Stimulated activated CD4-positive, alpha-beta T cell treated with anti-CD3 and anti-CD28 coated beads, Interleukin-1b, Interleukin-23, amount 100 ng/mL, for 1 hour (primary cell): Measurements from ENCODE around the gene TOX2.

Experiments used
- DNase-seq, 2 donors: peaks; one replicate each; pipeline ENCODE4 v3.0.0-alpha.2; 2020; ENCODE audit warnings: low read depth in 2 of 2

Gene TOX2

GRCh38 chr20:44080064-44080463 lies 165.4 kb downstream of the TOX2 start:
- DNase-seq, result no peak

- peak; percentile 61 to 68 for DNase-seq
Observed at GRCh38 chr20:44080646-44081267, 166.1 kb downstream of the TOX2 start.

GRCh38 chr20:44081476-44081875 lies 166.8 kb downstream of the TOX2 start:
- no peak for DNase-seq

GRCh38 chr20:44081888-44082287 lies 167.2 kb downstream of the TOX2 start:
- no peak for DNase-seq

GRCh38 chr20:44083220-44083933 lies 168.7 kb downstream of the TOX2 start:
- DNase-seq, result no peak

GRCh38 chr20:44084439-44084838 lies 169.8 kb downstream of the TOX2 start:
- no peak for DNase-seq

GRCh38 chr20:44084891-44085290 lies 170.2 kb downstream of the TOX2 start:
- no peak for DNase-seq

GRCh38 chr20:44085616-44086434 lies 171.2 kb downstream of the TOX2 start:
- DNase-seq, result no peak

- no peak for DNase-seq
Observed at GRCh38 chr20:44087051-44087856, 172.6 kb downstream of the TOX2 start.

- DNase-seq, result no peak
Observed at GRCh38 chr20:44087857-44088120, 173.1 kb downstream of the TOX2 start.

- DNase-seq, result no peak
Observed at GRCh38 chr20:44089987-44090674, 175.5 kb downstream of the TOX2 start.

- DNase-seq, result no peak
Observed at GRCh38 chr20:44091026-44091425, 176.4 kb downstream of the TOX2 start.

GRCh38 chr20:44092551-44093248 lies 178.0 kb downstream of the TOX2 start:
- DNase-seq, result no peak

- DNase-seq, result no peak
Observed at GRCh38 chr20:44093249-44093582, 178.6 kb downstream of the TOX2 start.

- no peak for DNase-seq
Observed at GRCh38 chr20:44095831-44096230, 181.2 kb downstream of the TOX2 start.

GRCh38 chr20:44097521-44098255 lies 183.0 kb downstream of the TOX2 start:
- no peak for DNase-seq

GRCh38 chr20:44098256-44098630 lies 183.6 kb downstream of the TOX2 start:
- DNase-seq, result no peak

- no peak for DNase-seq
Observed at GRCh38 chr20:44098657-44099056, 184.0 kb downstream of the TOX2 start.

GRCh38 chr20:44099832-44100231 lies 185.2 kb downstream of the TOX2 start:
- no peak for DNase-seq

GRCh38 chr20:44102582-44102981 lies 187.9 kb downstream of the TOX2 start:
- no peak for DNase-seq
